SK-N-SH (cell line): ENCODE measurements around the gene RGS7.

Experiments used
- CHD2 ChIP-seq: fragments of 150-350 bp; IDR thresholded peaks from 2 replicates; pipeline ENCODE4 v1.6.1; 2018; ENCODE audit warnings: low read length; ENCODE audit not compliant: partially characterized antibody
- CTCF ChIP-seq: fragments of 200-600 bp; sonication (generic); IDR thresholded peaks from 2 replicates; pipeline ENCODE4 v1.6.1; 2017; ENCODE audit warnings: antibody characterized with exemption, mild to moderate bottlenecking, moderate library complexity
- EP300 ChIP-seq, 2 experiments: IDR thresholded peaks; 2 replicates each; pipeline versions ENCODE4 v1.4.0 to v1.6.1; 2012; ENCODE audit warnings: borderline replicate concordance in 1 of 2, low read depth in 1 of 2, low read length in 1 of 2
- NRF1 ChIP-seq: IDR thresholded peaks from 2 replicates; pipeline ENCODE4 v1.6.1; 2012; ENCODE audit warnings: low read depth, mild to moderate bottlenecking, low read length
- RCOR1 ChIP-seq: fragments of 150-350 bp; IDR thresholded peaks from 2 replicates; pipeline ENCODE4 v1.6.1; 2017; ENCODE audit warnings: antibody characterized with exemption, low read length
- SIN3A ChIP-seq: IDR thresholded peaks from 2 replicates; pipeline ENCODE4 v1.6.1; 2012; ENCODE audit warnings: low read depth, mild to moderate bottlenecking, low read length, moderate library complexity, borderline replicate concordance
- USF1 ChIP-seq: IDR thresholded peaks from 2 replicates; pipeline ENCODE4 v1.4.0; 2012; ENCODE audit warnings: low read depth, borderline replicate concordance
- TF ChIP-seq, protein P1 (sequence below): IDR thresholded peaks from 2 replicates; pipeline ENCODE4 v1.4.0; 2012; ENCODE audit warnings: low read depth

DNA sequence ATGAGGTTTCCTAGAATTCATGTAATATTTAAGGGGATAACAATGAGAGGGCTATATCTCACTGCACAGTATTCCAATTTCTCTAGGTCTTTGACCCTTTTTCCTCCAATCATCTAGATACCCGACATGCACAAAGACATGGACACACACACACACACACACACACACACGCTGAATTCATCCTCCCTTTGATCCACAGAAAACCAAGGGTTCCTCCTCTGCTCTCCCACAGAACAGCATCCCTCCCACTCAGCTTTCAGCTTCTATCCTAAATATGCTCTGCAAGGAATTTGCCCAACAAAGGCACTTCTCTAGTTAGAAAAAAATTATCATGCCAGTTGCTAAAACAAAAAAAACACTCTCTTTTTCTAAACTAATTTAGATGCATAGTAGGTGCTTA lies 231.7 kb downstream of the RGS7 start:
- TF ChIP-seq CHD2 (no peak), CTCF (no peak), EP300 (IDR thresholded peaks at IDR 0.05; ENCODE audit: borderline replicate concordance in 1 of 2, low read depth in 1 of 2, low read length in 1 of 2) (no peak), USF1 (no peak), RCOR1 (no peak), NRF1 (no peak), SIN3A (no peak)
- TF ChIP-seq, protein P1, sequence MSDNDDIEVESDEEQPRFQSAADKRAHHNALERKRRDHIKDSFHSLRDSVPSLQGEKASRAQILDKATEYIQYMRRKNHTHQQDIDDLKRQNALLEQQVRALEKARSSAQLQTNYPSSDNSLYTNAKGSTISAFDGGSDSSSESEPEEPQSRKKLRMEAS = no peak
